Nephron (organoid): Measurements from ENCODE around the gene MGAT5.

Source experiments
- H3K27ac Mint-ChIP-seq, 3 experiments: 2 replicates each; pipeline ENCODE4 v1.8.0; 2020; ENCODE audit warnings: mixed read lengths in 3 of 3, mild to moderate bottlenecking in 2 of 3, moderate library complexity in 1 of 3
- H3K27me3 Mint-ChIP-seq: 2 replicates; pipeline ENCODE4 v1.8.0; 2021; ENCODE audit warnings: low read depth, mild to moderate bottlenecking, moderate library complexity, mixed read lengths
- H3K36me3 Mint-ChIP-seq: 2 replicates; pipeline ENCODE4 v1.8.0; 2020; ENCODE audit warnings: low read depth, mixed read lengths
- H3K4me1 Mint-ChIP-seq: 2 replicates; pipeline ENCODE4 v1.8.0; 2020; ENCODE audit warnings: mixed read lengths
- H3K4me3 Mint-ChIP-seq, 3 experiments: 2 replicates each; pipeline ENCODE4 v1.8.0; 2020; ENCODE audit warnings: mild to moderate bottlenecking in 3 of 3, mixed read lengths in 3 of 3, moderate library complexity in 2 of 3
- H3K9me3 Mint-ChIP-seq: 2 replicates; pipeline ENCODE4 v1.8.0; 2020; ENCODE audit warnings: mixed read lengths
- TF ChIP-seq, protein P1 (sequence below), 3 experiments: fragments of 200-600 bp; sonication (generic); IDR thresholded peaks; one replicate each; pipeline ENCODE4 v1.5.0; 2021; ENCODE audit warnings: antibody characterized with exemption in 3 of 3; ENCODE audit not compliant: unreplicated experiment in 3 of 3

Gene MGAT5

DNA sequence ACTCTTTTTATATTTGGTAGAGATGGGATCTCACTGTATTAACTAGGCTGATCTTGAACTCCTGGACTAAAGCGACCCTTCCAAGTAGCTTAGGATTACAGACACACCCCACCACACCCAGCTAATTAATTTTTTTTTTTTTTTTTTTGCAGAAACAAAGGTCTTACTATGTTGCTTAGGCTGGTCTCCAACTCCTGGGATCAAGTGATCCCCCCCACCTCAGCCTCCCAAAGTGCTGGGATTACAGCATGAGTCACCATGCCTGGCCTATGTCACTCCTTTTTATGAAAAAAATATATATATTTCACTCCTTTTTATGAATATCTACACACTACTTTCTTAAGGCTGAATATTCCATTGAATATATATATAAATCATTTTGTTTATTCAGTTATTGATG is 162.8 kb downstream of the MGAT5 start:
- Mint-ChIP-seq H3K36me3 (no peaks in the 10 kb centered on the region), H3K27ac (no peak overlapping the region), H3K4me1 (peaks cover 4% of the 10 kb centered on the region), H3K9me3 (no peaks in the 10 kb centered on the region), H3K27me3 (no peaks in the 10 kb centered on the region), H3K4me3 (no peak overlapping the region)
- TF ChIP-seq, protein P1, sequence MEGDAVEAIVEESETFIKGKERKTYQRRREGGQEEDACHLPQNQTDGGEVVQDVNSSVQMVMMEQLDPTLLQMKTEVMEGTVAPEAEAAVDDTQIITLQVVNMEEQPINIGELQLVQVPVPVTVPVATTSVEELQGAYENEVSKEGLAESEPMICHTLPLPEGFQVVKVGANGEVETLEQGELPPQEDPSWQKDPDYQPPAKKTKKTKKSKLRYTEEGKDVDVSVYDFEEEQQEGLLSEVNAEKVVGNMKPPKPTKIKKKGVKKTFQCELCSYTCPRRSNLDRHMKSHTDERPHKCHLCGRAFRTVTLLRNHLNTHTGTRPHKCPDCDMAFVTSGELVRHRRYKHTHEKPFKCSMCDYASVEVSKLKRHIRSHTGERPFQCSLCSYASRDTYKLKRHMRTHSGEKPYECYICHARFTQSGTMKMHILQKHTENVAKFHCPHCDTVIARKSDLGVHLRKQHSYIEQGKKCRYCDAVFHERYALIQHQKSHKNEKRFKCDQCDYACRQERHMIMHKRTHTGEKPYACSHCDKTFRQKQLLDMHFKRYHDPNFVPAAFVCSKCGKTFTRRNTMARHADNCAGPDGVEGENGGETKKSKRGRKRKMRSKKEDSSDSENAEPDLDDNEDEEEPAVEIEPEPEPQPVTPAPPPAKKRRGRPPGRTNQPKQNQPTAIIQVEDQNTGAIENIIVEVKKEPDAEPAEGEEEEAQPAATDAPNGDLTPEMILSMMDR (IDR thresholded peaks at IDR 0.05; ENCODE audit: unreplicated experiment in 3 of 3), result no peak

DNA sequence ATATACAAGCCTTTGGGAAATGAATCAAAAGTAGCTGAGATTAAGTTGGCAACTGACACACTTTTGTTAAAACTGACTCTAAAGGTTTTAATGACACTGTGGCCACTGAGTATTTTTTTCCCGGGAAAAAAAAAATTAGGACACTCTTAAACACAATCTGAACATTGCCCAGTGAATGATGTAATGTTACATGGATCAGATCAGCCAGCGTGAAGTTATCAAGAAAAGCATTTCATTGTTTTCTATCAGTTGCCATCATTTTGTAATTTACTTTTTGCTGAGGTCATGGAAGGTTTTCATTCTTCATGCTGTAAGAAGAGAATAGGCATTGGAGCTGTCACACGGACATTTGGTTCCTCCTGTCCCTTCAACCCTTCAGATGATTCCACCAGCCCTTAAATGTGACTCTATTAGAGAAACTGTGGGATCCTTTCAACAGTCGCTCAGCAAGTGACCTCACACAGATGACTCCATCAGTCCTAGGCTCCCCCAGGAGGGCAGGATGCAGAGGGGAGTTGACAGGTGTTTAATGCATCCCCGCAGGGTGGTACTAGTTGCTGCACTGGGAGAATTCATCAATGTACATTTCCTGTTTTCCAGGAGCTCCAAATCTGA is 164.2 kb downstream of the MGAT5 start:
- Mint-ChIP-seq H3K27me3 (no peaks in the 10 kb centered on the region), H3K9me3 (no peaks in the 10 kb centered on the region), H3K27ac (no peak overlapping the region), H3K36me3 (no peaks in the 10 kb centered on the region), H3K4me3 (no peak overlapping the region), H3K4me1 (no peaks in the 10 kb centered on the region)
- TF ChIP-seq, protein P1 (IDR thresholded peaks at IDR 0.05; ENCODE audit: unreplicated experiment in 3 of 3), result no peak

GRCh38 chr2:134420259-134420658 is 166.4 kb downstream of the MGAT5 start:
- TF ChIP-seq, protein P1 (IDR thresholded peaks at IDR 0.05; ENCODE audit: unreplicated experiment in 3 of 3), result no peak
- no peaks in the 10 kb centered on the region for H3K4me1 Mint-ChIP-seq
- no peaks in the 10 kb centered on the region for H3K27me3 Mint-ChIP-seq
- H3K36me3 Mint-ChIP-seq, result peaks cover 7% of the 10 kb centered on the region
- no peak overlapping the region for H3K4me3 Mint-ChIP-seq
- H3K27ac Mint-ChIP-seq, result no peak overlapping the region
- no peaks in the 10 kb centered on the region for H3K9me3 Mint-ChIP-seq

DNA sequence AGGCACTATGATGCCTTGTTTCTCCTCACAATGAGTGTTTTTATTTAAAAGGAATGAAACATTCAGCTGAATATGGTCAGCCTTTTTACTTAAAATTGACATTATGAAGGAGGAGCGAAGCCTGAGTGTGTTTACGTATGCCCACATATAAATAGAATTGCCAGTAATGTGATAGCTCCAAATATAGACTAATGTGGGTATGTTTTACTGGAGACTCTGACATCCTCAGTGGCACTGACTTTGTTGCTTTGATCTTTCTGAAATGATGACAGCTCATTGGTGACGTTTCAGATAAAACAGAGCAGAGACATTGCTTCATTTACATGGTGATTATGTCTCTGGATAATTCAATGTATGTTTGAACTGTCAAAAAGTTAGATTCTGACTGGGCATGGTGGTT is 167.0 kb downstream of the MGAT5 start:
- TF ChIP-seq, protein P1 (IDR thresholded peaks at IDR 0.05; ENCODE audit: unreplicated experiment in 3 of 3), result no peak
- Mint-ChIP-seq H3K27ac (no peak overlapping the region), H3K27me3 (no peaks in the 10 kb centered on the region), H3K36me3 (peaks cover 10% of the 10 kb centered on the region), H3K9me3 (no peaks in the 10 kb centered on the region), H3K4me1 (no peaks in the 10 kb centered on the region), H3K4me3 (no peak overlapping the region)

GRCh38 chr2:134421556-134422328 is 167.9 kb downstream of the MGAT5 start:
- H3K36me3 Mint-ChIP-seq, result peaks cover 15% of the 10 kb centered on the region
- no peak overlapping the region for H3K4me3 Mint-ChIP-seq
- H3K9me3 Mint-ChIP-seq, result no peaks in the 10 kb centered on the region
- no peaks in the 10 kb centered on the region for H3K27me3 Mint-ChIP-seq
- TF ChIP-seq, protein P1 (IDR thresholded peaks at IDR 0.05; ENCODE audit: unreplicated experiment in 3 of 3), result no peak
- no peaks in the 10 kb centered on the region for H3K4me1 Mint-ChIP-seq
- no peak overlapping the region for H3K27ac Mint-ChIP-seq
